SK-N-SH treated with all-trans-retinoic acid at 6 μM for 48 hours (cell line): Measurements from ENCODE around the gene SPRED3.

Experiments
- CSDC2 ChIP-seq: fragments of 250-450 bp; sonication (Bioruptor Pico); IDR thresholded peaks from 2 replicates; pipeline ENCODE4 v1.5.0; 2020; ENCODE audit warnings: mild to moderate bottlenecking, moderate library complexity
- GLIS3 ChIP-seq: fragments of 250-450 bp; sonication (Bioruptor Pico); IDR thresholded peaks from 2 replicates; pipeline ENCODE4 v1.5.0; 2020; ENCODE audit warnings: mild to moderate bottlenecking, moderate library complexity

DNA sequence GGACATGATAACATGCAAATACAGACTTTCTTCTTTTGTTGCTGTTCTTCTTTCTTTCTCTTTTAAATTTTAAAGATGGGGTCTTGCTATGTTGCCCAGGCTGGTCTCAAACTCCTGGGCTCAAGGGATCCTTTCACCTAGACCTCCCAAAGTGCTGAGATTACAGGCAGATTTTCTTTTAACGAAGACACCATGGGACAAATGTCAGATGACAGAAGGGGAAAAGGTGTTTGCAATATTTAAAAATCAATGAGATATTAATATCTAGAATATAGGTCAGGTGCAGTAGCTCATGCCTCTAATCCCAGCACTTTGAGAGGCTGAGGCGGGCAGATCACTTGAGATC lies 41.3 kb downstream of the SPRED3 start:
- TF ChIP-seq GLIS3 (CRISPR knock-in tag) (no peak), CSDC2 (CRISPR knock-in tag) (no peak)
